ENCODE measurements around the gene DTX3L. TPM values are rescaled to one million over a fixed set of nuclear protein-coding genes. Genes with fewer than 3 reads are reported as not detected.

Gene DTX3L
- 23.7 and 29.9 TPM in 2 replicates for total RNA-seq

DNA sequence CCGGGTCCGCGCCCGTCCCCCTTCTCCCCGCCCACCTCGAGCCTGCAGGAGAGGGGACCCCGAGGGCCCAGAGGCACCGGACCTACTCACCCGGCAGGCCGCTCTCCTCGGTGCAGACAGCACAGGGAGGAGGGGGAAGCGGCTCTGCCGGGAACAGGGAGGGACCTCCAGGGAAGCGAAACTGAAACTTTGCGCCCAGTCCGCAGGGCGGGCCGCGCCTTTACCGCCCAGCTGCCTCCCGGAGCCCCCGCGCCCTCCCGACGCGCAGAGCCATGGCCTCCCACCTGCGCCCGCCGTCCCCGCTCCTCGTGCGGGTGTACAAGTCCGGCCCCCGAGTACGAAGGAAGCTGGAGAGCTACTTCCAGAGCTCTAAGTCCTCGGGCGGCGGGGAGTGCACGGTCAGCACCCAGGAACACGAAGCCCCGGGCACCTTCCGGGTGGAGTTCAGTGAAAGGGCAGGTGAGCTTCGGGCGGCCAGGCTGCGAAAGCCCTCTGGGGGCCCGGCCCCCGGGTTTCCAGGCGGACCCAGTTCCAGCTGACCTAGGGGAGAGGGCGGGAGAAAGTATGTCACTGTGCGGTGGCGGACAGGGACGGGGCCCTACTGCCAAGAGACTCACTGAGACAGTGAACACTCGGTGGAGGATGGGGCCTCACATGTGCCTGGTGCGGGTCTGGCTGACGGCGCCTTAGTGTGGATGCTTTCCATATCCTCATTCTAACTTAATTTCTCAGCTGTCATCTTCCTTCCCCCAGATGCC is at the start of gene DTX3L, which contains the start of gene PARP9:
TSS of gene DTX3L (plus strand) at position 184 of the 758 bp plus-strand sequence. CDS start at position 273, 89 bp downstream.
TSS of gene PARP9 (minus strand) at position 146 of the 758 bp plus-strand sequence. CDS start 4,680 bp downstream, outside the sequence.

DNA sequence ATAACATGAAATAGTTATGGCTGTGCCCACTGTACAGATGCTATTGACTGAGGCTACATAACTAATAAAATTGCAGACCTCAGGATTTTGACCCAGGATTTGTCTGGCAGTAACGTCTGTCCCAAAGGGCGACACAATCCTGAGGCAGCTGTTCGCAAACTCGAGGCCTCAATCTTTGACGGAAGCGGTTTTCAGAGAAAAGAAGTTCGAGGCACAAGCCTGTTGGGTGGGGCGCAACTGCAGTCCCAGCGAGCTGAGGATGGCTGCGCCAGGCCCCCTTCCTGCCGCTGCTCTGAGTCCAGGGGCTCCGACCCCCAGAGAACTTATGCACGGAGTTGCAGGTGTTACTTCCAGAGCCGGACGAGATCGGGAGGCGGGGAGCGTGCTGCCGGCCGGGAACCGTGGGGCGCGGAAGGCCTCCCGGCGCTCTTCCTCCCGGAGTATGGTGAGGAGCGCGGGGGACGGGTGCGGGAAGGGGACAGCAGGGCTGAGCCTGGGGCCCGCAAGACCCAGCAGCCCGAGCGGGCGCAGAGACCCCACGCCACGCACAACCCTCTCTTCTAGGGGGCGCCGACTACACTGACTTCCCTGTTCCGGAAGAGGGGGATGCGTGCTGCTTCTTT is 13.4 kb downstream of the DTX3L start, which contains the start of gene PARP15:
TSS of gene PARP15 (plus strand) at position 242 of the 623 bp plus-strand sequence. CDS start at position 260, 18 bp downstream.

Other genes starting within 250 kb of the DTX3L start
- not detected in 2 replicates for gene CSTA, start 239.1 kb upstream of the DTX3L start, total RNA-seq
- gene MIX23, start 181.1 kb upstream of the DTX3L start, total RNA-seq, result 42.3 and 45.9 TPM in 2 replicates
- 21.0 and 24.6 TPM in 2 replicates for gene FAM162A, start 180.2 kb upstream of the DTX3L start, total RNA-seq
- gene WDR5B, start 148.3 kb upstream of the DTX3L start, total RNA-seq, result 5.5 and 5.9 TPM in 2 replicates
- gene KPNA1, start 49.4 kb upstream of the DTX3L start, total RNA-seq, result 81.4 and 98.1 TPM in 2 replicates
- gene PARP9, start within 50 bp of the DTX3L start, total RNA-seq, result 13.8 and 17.8 TPM in 2 replicates
- 0.53 and 0.57 TPM in 2 replicates for gene PARP15, start 13.3 kb downstream of the DTX3L start, total RNA-seq
- gene PARP14, start 116.5 kb downstream of the DTX3L start, total RNA-seq, result 69.0 and 81.6 TPM in 2 replicates
- 7.7 and 9.8 TPM in 2 replicates for gene HSPBAP1, start 229.5 kb downstream of the DTX3L start, total RNA-seq
- gene SLC49A4, start 230.7 kb downstream of the DTX3L start, total RNA-seq, result 19.3 and 23.5 TPM in 2 replicates